ENCODE results near the gene UCKL1.

The UCKL1 gene

DNA sequence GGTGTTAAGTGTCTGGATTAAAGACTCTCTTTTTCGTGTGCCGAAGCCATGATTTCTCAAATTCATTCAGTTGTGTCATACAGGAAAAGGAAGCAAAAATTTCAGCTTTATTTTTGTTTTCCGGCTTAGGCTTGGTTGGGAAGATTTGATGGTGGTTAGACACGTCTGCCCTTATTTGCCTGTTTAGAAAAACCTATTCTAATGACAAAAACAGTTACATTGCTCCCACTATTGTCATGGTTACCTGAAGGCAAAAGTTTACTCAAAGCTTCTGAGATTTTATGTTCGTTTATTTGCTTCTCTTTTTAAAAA is 60.3 kb downstream of the UCKL1 start:
- no peak for DNase-seq
- Histone ChIP-seq H3K4me1 (no peaks in the 10 kb centered on the region), H3K4me3 (ENCODE audit: low read depth, low read length) (peak overlapping the region; percentile 82), H3K36me3 (peaks cover 6% of the 10 kb centered on the region; the same call in 1 of the 2 replicates), H3K27me3 (no peaks in the 10 kb centered on the region), H3K9me3 (no peaks in the 10 kb centered on the region)
- TF ChIP-seq, protein P1, sequence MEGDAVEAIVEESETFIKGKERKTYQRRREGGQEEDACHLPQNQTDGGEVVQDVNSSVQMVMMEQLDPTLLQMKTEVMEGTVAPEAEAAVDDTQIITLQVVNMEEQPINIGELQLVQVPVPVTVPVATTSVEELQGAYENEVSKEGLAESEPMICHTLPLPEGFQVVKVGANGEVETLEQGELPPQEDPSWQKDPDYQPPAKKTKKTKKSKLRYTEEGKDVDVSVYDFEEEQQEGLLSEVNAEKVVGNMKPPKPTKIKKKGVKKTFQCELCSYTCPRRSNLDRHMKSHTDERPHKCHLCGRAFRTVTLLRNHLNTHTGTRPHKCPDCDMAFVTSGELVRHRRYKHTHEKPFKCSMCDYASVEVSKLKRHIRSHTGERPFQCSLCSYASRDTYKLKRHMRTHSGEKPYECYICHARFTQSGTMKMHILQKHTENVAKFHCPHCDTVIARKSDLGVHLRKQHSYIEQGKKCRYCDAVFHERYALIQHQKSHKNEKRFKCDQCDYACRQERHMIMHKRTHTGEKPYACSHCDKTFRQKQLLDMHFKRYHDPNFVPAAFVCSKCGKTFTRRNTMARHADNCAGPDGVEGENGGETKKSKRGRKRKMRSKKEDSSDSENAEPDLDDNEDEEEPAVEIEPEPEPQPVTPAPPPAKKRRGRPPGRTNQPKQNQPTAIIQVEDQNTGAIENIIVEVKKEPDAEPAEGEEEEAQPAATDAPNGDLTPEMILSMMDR (IDR thresholded peaks at IDR 0.05; ENCODE audit: low read depth, low read length), result no peak

DNA sequence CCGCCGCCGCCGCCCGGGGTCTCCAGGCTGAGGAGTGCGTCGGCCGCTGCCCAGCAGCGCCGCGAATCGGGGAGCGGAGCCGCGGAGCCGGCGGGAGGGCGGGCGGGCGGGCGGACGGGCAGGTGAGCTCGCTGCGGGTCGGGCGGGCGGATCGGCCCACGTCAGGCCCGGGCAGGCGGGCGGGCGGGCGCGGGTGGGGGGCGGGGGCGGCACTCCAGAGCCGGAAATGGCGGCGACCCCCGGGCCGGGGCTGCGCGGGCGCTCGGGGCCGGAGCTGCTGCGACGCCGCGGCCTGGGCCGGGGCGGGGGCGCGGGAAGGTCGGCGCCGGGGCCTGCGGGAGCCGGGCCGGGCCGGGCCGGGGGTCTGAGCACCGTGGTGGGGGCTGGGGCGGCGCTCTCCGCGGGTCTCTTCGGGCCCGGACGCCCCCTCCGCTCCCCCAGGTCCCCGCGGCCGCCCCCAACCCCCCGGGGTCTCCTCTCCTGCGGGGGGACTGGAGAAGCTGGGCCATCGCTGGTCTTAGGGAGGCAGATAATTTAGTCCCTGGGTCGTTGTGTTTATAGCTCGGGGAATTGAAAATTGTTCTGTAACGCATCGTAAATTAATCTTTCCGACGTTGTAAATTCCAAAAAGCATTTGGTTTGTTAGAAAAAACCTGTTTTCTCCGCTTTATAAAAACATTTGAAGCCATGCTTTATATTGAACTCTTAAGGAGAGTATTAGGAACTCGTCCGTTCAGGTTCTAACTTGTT is 60.8 kb downstream of the UCKL1 start:
- H3K36me3 ChIP-seq, result peaks cover 9% of the 10 kb centered on the region
- TF ChIP-seq, protein P1 (IDR thresholded peaks at IDR 0.05; ENCODE audit: low read depth, low read length), result no peak
- no peaks in the 10 kb centered on the region for H3K4me1 ChIP-seq
- DNase-seq, result no peak
- H3K27me3 ChIP-seq, result no peaks in the 10 kb centered on the region
- no peaks in the 10 kb centered on the region for H3K9me3 ChIP-seq
- H3K4me3 ChIP-seq (ENCODE audit: low read depth, low read length), result peak overlapping the region; percentile 82

DNA sequence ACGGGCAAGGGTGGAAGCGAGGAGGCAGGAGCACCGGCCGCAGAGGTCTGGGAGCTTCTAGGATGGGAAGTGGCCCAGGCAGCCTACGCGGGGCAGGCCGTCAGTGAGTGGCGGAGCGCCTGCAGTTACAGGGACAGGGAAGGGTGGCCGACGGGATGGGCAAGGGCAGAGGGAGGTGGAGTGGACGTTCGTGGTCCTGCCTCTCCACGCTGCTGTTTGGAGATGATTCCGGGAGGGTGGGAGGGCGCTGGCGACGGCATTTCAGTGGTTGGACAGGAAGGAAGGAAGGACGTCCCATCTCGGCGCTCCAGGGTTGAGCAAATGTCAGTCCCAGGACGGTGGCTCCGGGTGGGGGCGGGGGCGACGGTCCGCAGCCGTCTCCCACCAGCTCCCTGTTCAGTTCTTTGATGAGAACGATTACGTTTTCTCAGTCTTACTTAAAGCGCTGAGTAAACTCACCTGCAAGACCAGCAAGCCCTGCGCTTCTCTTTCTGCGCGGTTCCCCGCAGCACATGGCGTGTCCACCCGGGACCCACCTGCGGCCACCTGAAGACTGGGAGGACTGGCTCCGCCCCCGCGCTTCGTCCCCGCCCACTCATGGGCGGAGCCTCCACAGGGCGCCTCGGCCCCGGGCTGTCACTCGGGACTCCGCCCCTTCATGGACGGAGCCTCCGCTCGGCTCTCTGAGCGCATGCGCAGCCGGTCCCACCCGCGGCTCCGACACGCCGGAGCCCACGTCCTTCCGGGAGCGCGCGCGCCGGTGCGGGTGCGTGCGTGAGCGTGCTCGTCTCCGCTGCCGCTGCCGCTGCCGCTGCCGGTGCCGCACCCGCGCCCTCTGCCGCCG is 61.6 kb downstream of the UCKL1 start, which contains the start of gene DNAJC5:
TSS of gene DNAJC5 (plus strand) at position 769 of the 844 bp plus-strand sequence. CDS start 33,220 bp downstream, outside the sequence.
- Histone ChIP-seq H3K4me3 (ENCODE audit: low read depth, low read length) (peak within 1 kb of the TSS; percentile 82), H3K27me3 (no peaks in the 10 kb centered on the region), H3K9me3 (no peaks in the 10 kb centered on the region), H3K4me1 (no peaks in the 10 kb centered on the region), H3K36me3 (peaks cover 15% of the 10 kb centered on the region)
- DNase-seq, result peak; percentile 96
- TF ChIP-seq, protein P1 (IDR thresholded peaks at IDR 0.05; ENCODE audit: low read depth, low read length), result no peak

DNA sequence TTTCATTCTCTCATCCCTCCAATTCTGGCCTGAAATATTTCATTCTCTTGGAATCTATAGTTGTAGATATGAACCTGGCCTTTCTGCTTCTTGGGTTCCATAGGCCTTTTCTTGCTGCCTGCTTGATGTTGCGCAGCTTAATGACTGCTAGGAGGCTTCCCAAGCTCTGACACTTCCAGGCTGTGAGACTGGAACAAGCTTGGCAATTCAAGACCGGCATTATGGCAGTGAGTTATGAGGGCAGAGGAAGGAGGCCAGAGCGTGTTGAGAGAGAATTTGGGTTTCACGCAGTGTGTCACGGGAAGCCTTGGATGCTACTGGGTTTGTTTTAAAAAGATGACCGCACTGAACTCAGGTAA is 62.2 kb downstream of the UCKL1 start:
- TF ChIP-seq, protein P1 (IDR thresholded peaks at IDR 0.05; ENCODE audit: low read depth, low read length), result no peak

DNA sequence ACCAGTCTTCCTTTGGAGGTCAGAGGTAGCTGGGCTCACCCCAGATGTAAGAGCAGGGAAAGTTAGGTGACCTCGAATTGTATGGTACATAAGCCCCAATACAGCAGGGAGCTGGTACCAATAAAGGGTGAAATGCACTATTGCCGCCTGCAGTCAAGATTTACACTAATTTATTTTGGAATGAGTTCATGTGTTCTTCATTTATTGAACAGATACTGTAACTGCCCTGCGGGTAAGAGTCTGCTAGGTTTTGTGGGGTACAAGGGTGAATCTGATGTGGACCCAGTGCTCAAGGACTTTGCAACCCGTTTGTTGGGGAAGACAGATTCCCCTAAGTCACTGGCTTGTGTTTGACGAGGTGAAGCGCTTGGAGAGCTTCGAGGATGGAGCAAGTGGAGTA is 63.8 kb downstream of the UCKL1 start:
- Histone ChIP-seq H3K4me1 (no peaks in the 10 kb centered on the region), H3K4me3 (ENCODE audit: low read depth, low read length) (no peak overlapping the region), H3K36me3 (peaks cover 15% of the 10 kb centered on the region), H3K9me3 (no peaks in the 10 kb centered on the region), H3K27me3 (no peaks in the 10 kb centered on the region)
- TF ChIP-seq, protein P1 (IDR thresholded peaks at IDR 0.05; ENCODE audit: low read depth, low read length), result no peak
- DNase-seq, result no peak

More for the DNA sequence above, 62.2 kb downstream of the UCKL1 start:
- Histone ChIP-seq H3K27me3 (no peaks in the 10 kb centered on the region), H3K9me3 (no peaks in the 10 kb centered on the region), H3K4me3 (ENCODE audit: low read depth, low read length) (peak overlapping the region; percentile 48), H3K4me1 (no peaks in the 10 kb centered on the region), H3K36me3 (peaks cover 15% of the 10 kb centered on the region)
- DNase-seq, result no peak
